ENCODE measurements around the gene FGF19.

DNA sequence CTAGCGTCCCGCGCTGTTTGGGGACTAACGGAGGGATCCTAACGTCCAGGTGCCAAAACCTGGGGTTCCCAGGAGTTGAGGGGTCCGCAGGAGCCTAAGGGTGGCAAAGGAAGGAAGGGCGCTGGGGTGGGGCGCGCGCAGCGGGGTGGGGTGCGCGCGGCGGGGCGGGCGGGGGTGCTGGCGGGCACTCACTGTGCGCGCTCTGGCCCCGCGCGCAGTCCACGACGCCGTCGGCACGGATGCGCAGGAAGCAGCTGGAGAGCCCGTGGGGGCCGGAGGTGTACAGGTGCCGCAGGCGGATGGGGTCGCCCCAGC, 412 bp downstream of the FGF19 start:
- TF ChIP-seq, protein P1, sequence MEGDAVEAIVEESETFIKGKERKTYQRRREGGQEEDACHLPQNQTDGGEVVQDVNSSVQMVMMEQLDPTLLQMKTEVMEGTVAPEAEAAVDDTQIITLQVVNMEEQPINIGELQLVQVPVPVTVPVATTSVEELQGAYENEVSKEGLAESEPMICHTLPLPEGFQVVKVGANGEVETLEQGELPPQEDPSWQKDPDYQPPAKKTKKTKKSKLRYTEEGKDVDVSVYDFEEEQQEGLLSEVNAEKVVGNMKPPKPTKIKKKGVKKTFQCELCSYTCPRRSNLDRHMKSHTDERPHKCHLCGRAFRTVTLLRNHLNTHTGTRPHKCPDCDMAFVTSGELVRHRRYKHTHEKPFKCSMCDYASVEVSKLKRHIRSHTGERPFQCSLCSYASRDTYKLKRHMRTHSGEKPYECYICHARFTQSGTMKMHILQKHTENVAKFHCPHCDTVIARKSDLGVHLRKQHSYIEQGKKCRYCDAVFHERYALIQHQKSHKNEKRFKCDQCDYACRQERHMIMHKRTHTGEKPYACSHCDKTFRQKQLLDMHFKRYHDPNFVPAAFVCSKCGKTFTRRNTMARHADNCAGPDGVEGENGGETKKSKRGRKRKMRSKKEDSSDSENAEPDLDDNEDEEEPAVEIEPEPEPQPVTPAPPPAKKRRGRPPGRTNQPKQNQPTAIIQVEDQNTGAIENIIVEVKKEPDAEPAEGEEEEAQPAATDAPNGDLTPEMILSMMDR (IDR thresholded peaks at IDR 0.05), result no peak
- TF ChIP-seq POLR2A (IDR thresholded peaks at IDR 0.05), result no peak

Data from transverse colon (tissue), 3 donors.